SJSA1 (cell line): ENCODE results near the gene SCN1A. TPM values are rescaled to one million over a fixed set of nuclear protein-coding genes. Genes with fewer than 3 reads are reported as not detected.

Experiments
- DNase-seq, 2 experiments: peaks; one replicate each; pipeline ENCODE4 v3.0.0-alpha.2; 2015 to 2020; ENCODE audit warnings: low spot score in 2 of 2, low read depth in 1 of 2
- H3K27ac ChIP-seq: fragments of 250-450 bp; sonication (Bioruptor Pico); 2 replicates; pipeline ENCODE4 v1.5.1; 2020; ENCODE audit warnings: mild to moderate bottlenecking, moderate library complexity
- H3K27me3 ChIP-seq: fragments of 250-450 bp; sonication (Bioruptor Pico); replicated peaks from 2 replicates; pipeline ENCODE4 v1.5.1; 2020; ENCODE audit warnings: mild to moderate bottlenecking, moderate library complexity
- H3K36me3 ChIP-seq: fragments of 250-450 bp; sonication (Bioruptor Pico); 2 replicates; pipeline ENCODE4 v1.5.1; 2020; ENCODE audit warnings: mild to moderate bottlenecking
- H3K4me1 ChIP-seq: fragments of 250-450 bp; sonication (Bioruptor Pico); replicated peaks from 2 replicates; pipeline ENCODE4 v1.6.1; 2021; ENCODE audit warnings: mild to moderate bottlenecking
- H3K4me3 ChIP-seq: fragments of 250-450 bp; sonication (Bioruptor Pico); 2 replicates; pipeline ENCODE4 v1.5.1; 2020; ENCODE audit warnings: mild to moderate bottlenecking
- H3K9me3 ChIP-seq: fragments of 250-450 bp; sonication (Bioruptor Pico); replicated peaks from 2 replicates; pipeline ENCODE4 v1.5.1; 2020; ENCODE audit warnings: mild to moderate bottlenecking
- total RNA-seq: library from RNA; depleted of rRNA; stranded (reverse); fragments of >200 nt; shearing (Covaris generic); gene quantifications from 2 replicates; pipeline ENCODE4 v1.2.3, GENCODE V29; 2014; rRNA removed

Gene SCN1A
- total RNA-seq, result not detected in 2 replicates

DNA sequence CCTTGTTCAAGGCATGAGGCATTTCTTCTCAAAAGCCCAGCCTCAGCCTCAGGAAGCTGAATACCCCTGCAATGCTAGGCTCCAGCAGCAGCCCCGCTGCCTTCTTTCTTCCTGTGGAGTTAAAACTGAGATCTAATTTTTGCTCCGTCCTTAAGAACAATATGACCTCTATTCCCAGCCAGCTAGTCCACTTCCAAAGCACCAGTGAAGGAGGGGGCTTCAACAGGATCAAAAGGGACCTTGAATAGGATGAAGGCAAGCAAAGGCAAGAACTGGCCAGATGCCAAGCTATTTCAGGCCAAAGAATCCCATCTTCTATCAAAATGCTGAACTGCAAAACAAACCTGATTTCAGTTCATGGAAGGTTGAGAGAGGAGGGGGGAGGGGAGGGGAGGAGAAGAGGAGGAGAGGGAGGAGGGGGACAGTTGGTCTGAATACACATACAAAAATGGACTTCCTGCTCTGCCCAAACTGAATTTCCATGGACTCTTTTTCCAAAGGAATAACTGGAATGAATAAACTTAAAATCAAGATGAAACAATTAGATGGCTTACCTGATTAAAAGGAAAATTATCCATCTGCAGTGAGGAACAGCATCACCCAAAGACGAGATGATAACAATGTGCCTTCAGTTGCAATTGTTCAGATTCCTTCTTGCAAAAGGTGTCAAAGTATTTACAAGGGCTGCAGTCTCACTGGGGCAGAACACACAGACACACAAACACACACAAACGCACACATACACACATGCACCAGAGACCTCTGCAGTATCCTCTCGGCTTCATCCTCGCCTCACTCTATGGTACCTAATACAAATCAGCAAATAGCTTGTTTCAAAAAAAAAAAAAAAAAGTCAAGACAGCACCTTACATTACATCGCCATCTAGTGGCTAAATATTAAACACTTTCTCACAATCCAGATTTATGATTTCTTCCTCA lies at the start of gene SCN1A:
TSS of gene SCN1A (minus strand) at position 804 of the 939 bp plus-strand sequence. CDS start 54,399 bp downstream, outside the sequence.
- no peaks in the 10 kb centered on the region for H3K4me1 ChIP-seq
- H3K9me3 ChIP-seq, result no peaks in the 10 kb centered on the region
- H3K4me3 ChIP-seq, result no peak within 1 kb of the TSS
- H3K36me3 ChIP-seq, result no peaks in the 10 kb centered on the region
- H3K27ac ChIP-seq, result no peak within 1 kb of the TSS
- H3K27me3 ChIP-seq, result peaks cover 4% of the 10 kb centered on the region; the same call in 1 of the 2 replicates
- peak in 1 of 2 experiments; percentile 34 for DNase-seq

DNA sequence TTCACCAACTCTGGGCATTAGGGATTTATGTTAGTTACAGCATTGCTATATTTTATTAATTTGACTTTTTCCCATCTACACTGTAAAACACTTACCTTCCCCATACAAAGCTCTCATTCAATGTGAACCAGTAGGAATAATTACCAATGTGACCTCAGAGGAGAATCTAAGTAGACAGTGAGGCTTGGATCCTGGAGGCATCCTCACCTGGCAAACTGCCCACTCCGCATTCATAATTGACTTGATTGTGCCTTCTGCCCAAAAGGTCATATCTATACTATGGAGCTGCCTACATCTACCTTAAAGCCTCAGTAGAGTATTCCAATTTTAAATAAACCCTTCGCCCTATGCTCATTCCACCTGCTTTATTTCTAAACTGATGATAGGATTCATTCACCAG lies 45.4 kb upstream of the SCN1A start:
- Histone ChIP-seq H3K4me1 (no peaks in the 10 kb centered on the region), H3K27ac (no peak overlapping the region), H3K4me3 (no peak overlapping the region), H3K27me3 (no peaks in the 10 kb centered on the region), H3K9me3 (no peaks in the 10 kb centered on the region), H3K36me3 (no peaks in the 10 kb centered on the region)
- DNase-seq, result no peak

DNA sequence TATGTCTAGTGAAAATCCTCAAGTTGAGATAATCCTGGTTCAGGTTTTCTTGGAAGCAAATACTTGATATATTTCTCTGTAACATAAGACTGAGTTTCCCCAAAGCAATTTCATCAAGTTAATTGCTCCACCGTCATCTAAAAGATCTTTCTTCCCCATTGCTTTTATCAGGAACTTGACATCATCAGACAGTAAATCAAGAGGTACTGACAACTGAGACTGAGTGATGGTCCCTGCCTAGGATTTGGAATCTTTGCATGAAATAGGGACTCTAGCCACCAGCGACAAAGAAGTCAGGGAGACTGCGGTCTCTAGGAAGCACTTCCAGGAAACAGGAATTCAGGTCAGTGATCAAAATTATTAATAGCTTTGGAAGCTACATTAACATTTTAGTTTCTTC lies 43.4 kb upstream of the SCN1A start:
- Histone ChIP-seq H3K27ac (no peak overlapping the region), H3K36me3 (no peaks in the 10 kb centered on the region), H3K4me3 (no peak overlapping the region), H3K4me1 (peaks cover 5% of the 10 kb centered on the region), H3K27me3 (no peaks in the 10 kb centered on the region), H3K9me3 (no peaks in the 10 kb centered on the region)
- no peak for DNase-seq

DNA sequence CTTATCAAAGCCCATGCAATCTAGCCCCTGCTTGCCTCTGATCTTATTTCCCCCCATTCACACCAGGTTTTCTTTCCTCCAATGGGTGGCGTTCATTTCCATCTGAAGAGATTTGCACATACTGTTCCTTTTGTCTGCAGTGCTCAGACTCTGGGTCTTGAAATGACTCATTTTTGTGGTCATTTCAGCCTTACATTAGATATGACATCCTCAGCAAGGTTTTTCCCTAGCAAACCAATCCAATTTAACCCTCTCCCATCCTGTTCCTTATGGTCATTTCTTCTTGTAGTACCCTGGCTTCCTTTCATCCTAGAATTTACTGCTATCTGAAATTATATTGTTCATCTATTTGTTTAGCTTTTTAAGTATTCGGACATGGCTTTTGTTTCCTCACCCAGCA lies 42.5 kb upstream of the SCN1A start:
- Histone ChIP-seq H3K9me3 (no peaks in the 10 kb centered on the region), H3K27me3 (no peaks in the 10 kb centered on the region), H3K4me1 (peaks cover 5% of the 10 kb centered on the region), H3K36me3 (no peaks in the 10 kb centered on the region), H3K27ac (no peak overlapping the region), H3K4me3 (no peak overlapping the region)
- DNase-seq, result no peak

DNA sequence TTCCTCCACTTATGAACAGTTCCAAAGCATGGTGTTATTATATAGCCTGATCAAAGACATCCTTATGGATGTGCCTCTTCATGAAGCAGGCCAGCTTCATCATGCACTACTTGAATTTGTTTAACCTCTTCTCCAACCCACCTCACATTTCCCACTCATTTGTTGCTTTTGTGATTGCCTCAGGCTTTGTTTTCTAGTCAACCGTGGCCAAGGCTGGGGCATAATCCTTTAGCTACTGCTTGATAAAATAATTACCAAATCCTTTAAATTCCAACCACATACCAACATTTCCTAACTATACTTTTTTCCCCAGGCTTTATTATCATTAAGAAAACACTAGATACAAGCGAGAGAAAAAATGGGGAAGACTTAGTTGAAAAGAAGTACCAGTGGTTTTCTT lies 39.6 kb upstream of the SCN1A start:
- Histone ChIP-seq H3K36me3 (no peaks in the 10 kb centered on the region), H3K4me3 (no peak overlapping the region), H3K27me3 (no peaks in the 10 kb centered on the region), H3K9me3 (no peaks in the 10 kb centered on the region), H3K27ac (no peak overlapping the region), H3K4me1 (peaks cover 5% of the 10 kb centered on the region)
- peak in 1 of 2 experiments; percentile 21 for DNase-seq

DNA sequence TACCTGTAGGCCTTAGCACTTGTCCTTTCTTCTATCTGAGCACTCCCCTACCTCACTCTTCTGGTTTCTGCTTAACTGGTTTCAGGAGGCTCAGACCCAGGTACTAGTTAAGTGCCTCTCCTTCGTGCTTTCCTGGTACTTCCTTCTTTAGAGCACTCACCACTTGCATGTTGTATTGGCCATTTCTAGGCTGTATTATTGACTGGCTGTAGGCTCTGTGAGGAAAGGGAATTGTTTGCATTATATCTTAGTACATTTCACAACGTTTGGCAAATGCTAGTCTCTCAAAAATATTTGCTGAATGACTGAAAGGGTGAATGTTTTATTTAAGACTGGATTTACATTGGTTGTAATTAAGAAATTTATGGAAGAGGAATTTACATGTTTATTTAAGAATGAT lies 36.0 kb upstream of the SCN1A start:
- DNase-seq, result no peak
- no peaks in the 10 kb centered on the region; the same call in 1 of the 2 replicates for H3K27me3 ChIP-seq
- peaks cover 5% of the 10 kb centered on the region for H3K4me1 ChIP-seq
- no peaks in the 10 kb centered on the region for H3K36me3 ChIP-seq
- no peak overlapping the region for H3K4me3 ChIP-seq
- H3K27ac ChIP-seq, result no peak overlapping the region
- no peaks in the 10 kb centered on the region for H3K9me3 ChIP-seq

DNA sequence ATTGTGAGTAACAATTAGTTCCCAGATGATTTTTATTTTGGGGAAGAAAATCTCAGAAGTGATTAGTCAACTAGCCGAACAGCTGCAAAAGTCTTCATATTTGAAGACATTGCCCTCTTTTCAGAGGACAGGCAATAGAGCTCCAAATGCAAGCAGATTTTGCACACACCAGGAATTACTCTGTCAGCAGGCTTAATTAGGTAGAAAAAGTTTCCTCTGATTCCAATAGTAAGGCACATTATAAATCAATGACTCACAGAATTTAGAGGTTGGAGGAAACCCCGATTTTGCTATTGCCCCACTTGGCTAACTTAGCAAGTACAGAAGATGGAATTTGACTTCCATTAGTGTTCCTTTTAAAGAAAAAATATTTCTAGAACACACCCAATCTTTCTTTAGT lies 30.7 kb upstream of the SCN1A start:
- H3K27me3 ChIP-seq, result no peaks in the 10 kb centered on the region; the same call in 1 of the 2 replicates
- no peaks in the 10 kb centered on the region for H3K9me3 ChIP-seq
- no peaks in the 10 kb centered on the region for H3K36me3 ChIP-seq
- H3K27ac ChIP-seq, result no peak overlapping the region
- no peak overlapping the region for H3K4me3 ChIP-seq
- no peaks in the 10 kb centered on the region for H3K4me1 ChIP-seq
- no peak for DNase-seq

DNA sequence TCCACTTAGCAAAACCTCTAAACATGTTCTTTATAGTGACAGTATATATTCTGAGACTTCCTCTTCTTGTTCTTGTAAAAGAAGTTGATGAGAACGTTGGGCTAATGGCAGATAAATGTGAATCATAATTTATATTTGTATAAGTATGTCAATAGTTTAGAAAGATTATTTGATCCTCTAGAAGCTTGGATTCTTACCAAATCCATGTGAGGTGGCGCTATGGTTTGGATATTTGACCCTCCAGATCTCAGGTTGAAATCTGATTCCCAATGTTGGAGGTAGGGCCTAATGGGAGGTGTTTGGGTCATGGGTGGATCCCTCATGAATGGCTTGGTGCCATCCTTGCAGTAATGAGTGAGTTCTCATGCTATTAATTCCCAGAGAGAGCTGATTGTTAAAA lies 29.8 kb upstream of the SCN1A start:
- no peak overlapping the region for H3K27ac ChIP-seq
- no peaks in the 10 kb centered on the region for H3K9me3 ChIP-seq
- no peak overlapping the region for H3K4me3 ChIP-seq
- no peaks in the 10 kb centered on the region; the same call in 1 of the 2 replicates for H3K27me3 ChIP-seq
- H3K4me1 ChIP-seq, result no peaks in the 10 kb centered on the region
- DNase-seq, result no peak
- H3K36me3 ChIP-seq, result no peaks in the 10 kb centered on the region

DNA sequence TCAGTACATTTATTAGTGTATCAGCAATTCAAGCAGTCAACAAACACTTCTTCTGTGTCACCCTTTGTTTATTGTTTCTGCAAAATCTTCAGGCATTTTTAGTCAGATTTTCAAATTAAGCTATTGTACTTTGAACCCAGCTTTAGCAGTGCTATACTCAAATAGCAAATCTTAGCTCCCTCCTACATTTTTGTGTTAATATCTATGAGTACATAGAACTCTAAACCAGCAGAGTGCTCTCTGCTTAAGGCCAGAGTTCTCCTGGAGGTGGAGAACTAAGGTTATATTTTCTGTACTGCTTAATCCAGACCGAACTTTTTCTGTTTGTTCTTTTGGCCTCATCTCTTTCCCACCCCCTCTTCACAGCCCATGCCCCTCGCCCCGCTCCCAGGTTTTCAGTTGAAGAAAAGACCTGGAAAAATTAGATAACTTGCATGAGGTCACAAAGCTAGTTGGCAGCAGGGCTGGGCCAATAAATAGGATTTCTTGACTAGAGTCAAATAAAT lies 29.2 kb upstream of the SCN1A start:
- Histone ChIP-seq H3K27me3 (no peaks in the 10 kb centered on the region; the same call in 1 of the 2 replicates), H3K4me1 (no peaks in the 10 kb centered on the region), H3K27ac (no peak overlapping the region), H3K4me3 (no peak overlapping the region), H3K9me3 (no peaks in the 10 kb centered on the region), H3K36me3 (no peaks in the 10 kb centered on the region)
- DNase-seq, result no peak

DNA sequence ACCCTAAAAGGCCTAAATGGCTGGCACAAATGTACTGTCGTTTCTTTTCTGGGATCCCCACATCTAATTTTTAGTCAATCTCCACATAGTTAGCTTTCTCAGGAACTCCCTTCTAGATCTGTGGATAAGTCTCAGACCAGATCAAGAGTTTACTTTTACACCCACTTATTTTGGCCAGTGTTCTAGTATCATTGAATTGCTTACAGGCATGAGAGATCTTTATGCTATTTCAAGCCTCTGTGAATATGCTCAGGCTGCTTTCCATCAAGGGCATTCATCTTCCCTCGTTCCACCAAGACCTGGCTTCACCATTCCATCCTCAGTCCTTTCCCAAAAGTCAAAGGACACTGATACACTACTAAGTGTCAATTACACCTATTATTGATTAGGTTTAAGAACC lies 27.8 kb upstream of the SCN1A start:
- no peaks in the 10 kb centered on the region; the same call in 1 of the 2 replicates for H3K27me3 ChIP-seq
- H3K36me3 ChIP-seq, result no peaks in the 10 kb centered on the region
- H3K4me3 ChIP-seq, result no peak overlapping the region
- H3K4me1 ChIP-seq, result no peaks in the 10 kb centered on the region
- no peak overlapping the region for H3K27ac ChIP-seq
- DNase-seq, result no peak
- H3K9me3 ChIP-seq, result no peaks in the 10 kb centered on the region

DNA sequence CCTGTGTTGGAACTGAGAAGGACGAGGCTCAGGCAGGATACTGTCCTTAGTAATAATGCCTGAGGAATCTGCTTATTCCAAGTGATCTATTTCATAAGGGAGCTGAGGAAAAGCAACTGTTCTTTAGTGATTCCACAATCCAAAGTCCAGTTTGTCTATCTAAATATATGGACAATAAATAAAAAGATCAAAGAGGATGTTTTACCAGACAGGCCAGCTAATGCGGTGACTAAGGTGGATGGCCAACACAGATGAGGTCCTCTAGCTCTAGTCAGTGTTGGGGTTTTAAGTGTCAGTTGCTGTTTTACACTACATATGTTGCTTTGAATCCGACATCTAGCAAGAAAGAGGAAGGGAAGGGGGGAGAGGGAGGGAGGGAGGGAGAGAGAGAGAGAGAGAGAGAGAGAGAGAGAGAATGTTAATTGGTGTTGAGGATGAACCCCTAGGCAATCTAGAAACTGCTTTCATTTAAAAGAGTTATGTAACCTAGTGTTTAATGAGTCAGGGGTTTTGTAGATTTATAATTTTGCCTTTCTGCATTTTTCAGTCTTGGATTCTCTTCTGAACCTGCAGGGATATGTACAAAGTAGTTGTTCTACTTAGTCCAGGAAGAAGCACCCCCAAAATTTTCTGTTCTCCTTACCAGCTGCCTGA lies 27.0 kb upstream of the SCN1A start:
- Histone ChIP-seq H3K27me3 (no peaks in the 10 kb centered on the region; the same call in 1 of the 2 replicates), H3K27ac (no peak overlapping the region)
- DNase-seq, result no peak

DNA sequence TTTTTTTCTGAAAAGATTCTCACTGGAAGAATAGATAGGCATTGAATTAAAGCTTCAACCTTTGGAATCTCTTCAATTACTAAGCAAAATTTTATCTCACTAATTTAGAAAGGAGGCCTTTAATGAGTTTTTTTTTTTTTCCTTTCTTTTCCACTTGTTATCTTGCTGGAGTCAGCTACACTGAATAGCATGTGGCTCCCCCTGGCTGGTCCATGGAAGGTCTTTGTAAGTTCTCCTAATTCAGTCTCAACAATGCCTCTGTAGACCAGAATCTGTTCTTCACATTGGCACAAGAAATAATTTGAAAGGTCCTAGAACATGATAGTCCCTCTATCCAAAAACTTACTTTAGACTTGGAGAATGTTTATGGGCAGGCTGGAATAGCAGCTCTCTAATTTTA lies 24.2 kb upstream of the SCN1A start:
- Histone ChIP-seq H3K9me3 (no peaks in the 10 kb centered on the region), H3K27ac (no peak overlapping the region), H3K4me3 (no peak overlapping the region), H3K27me3 (no peaks in the 10 kb centered on the region; the same call in 1 of the 2 replicates), H3K36me3 (no peaks in the 10 kb centered on the region), H3K4me1 (no peaks in the 10 kb centered on the region)
- DNase-seq, result no peak

More for the DNA sequence above, 27.0 kb upstream of the SCN1A start:
- Histone ChIP-seq H3K36me3 (no peaks in the 10 kb centered on the region), H3K9me3 (no peaks in the 10 kb centered on the region), H3K4me1 (no peaks in the 10 kb centered on the region), H3K4me3 (no peak overlapping the region)

DNA sequence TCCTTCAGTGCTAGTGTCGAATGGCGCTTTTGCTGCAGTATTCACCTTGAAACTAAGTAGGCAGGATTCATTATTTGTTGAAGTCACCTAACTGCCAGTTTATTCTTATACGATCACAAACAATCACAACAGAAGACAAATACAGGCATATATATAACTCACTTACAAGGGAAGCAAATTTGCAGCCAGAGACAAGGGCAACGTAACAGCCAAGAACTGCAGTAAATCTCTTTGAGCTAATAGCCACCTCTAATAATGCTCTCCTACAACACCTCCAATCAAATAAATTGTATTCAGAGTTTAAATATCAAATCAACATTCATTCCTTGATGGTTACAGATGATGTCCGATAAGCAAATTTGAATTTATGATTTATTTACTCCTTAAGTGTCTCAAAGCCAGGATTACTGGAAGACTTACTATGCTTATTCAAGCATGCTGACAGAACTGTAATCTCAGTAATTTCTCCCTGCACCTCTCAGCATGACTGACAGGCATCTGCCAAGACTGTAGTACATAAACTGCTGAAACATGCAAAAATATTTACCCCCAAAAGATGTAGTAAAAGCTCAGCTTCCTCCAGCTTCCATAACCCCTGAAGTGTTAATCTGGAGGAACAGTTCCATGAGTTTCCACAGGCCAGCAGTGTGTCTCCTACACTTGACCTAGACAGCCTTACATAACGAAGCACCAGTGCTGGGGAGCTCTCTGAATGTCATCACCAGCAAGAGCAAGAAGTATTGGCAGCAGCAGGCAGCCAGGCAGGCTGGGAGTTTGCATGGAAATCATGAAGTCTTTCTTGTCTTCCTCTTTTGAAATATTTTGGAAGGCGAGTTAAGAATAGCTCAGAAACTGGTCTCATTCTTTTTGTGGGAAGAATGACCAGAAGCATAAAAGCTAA lies 20.9 kb upstream of the SCN1A start:
- no peak overlapping the region for H3K4me3 ChIP-seq
- H3K4me1 ChIP-seq, result no peaks in the 10 kb centered on the region
- H3K9me3 ChIP-seq, result no peaks in the 10 kb centered on the region
- no peaks in the 10 kb centered on the region for H3K36me3 ChIP-seq
- H3K27me3 ChIP-seq, result no peaks in the 10 kb centered on the region
- DNase-seq, result no peak
- no peak overlapping the region for H3K27ac ChIP-seq
